GM19452 (cell line): Measurements from ENCODE around the gene PRELID2.
"Not testable (repeated sequence)": the region's sequence is repeated elsewhere in the genome, so short reads cannot be mapped to it uniquely, and the experiment has no call there.

Experiments used
- ATAC-seq: cut with Tn5 transposase; IDR thresholded peaks from one replicate; pipeline ENCODE4 v1.9.1; 2021; ENCODE audit not compliant: unreplicated experiment

The PRELID2 gene

DNA sequence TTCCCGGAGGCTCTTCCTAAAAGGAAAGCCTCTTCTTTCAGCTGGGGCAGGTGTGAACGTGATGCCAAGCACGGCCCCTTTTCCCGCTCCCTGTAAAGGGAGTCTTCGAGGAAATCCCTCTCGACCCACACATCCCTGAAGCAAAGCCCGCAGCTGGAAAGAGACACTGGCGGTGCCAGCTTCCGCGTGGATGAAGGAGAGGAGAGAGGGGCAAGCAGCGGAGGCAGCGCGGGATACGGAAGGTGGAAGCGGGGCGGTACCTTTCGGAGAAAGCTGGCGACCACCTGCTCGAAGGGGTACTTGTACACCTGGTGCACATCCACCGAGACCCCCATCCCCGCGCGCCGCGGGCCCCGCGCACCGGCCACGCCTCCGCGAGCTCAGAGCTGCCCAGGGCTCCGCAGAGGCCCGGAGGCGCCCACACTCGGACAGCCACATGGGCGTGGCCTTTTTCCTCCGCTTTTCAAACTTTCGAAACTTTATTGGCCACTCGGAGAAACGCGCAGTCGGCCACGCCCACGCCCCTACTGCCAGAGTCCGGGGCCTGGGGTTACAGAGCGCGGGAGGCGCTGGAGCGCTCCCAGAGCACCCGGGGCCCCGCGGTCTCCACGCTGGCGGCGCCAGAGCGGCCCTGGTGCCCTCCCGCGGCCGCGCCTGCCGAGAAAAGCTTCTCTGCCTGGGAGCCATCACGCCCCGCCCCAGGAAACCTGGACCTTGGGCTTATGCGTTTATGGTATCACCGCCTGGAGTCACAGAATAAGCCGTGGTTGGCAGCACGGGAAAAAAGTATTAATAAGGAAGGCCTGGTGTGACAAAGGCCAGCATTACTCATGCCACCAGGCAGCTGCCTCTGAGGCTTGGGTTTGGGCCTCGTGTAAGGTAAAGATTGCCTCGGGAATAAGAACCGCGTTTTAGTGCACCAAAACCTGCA lies at the start of gene PRELID2:
Gene PRELID2, minus strand, starts transcription at position 426 of the 931 bp plus-strand sequence. Its CDS starts 91 bp downstream, at position 335.
- ATAC-seq: peak; percentile 85

DNA sequence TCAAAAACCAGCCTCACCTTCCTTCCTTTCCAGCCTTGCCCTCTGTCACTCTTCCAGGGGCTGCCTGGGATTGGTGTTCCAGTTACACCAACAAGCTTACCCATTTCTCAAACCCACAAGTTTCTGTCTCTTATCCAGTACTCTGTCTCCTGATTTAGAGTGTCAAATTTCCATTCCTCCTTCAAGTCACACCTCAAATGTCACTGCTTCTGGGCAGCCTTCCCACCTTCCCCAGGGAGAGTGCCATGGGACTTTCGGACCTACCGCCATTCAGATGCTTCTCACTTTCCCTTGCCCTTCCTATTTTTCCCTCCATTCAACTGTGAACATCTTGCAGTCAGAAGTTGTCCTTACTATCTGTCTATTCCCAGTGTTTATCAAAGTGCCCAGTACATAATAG lies 39.6 kb upstream of the PRELID2 start:
- ATAC-seq: no peak

DNA sequence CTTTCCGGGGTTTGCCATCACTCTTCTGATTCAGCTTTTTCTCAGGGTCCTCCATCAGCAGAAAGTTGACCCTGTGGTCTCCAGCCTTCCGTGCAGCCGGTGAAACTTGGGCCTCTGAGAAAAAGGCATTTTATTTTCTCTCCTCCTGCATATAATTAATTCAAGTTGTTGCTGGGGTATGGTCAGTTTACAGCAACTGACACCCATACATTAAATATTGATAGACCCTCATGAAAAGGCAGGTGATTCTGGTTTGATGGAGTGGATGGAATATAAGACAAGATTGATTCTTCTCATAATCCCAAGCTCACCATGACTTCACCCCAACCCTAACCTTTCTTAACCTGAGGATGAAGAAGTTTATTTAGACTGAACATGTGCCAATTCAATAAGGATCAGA lies 37.8 kb upstream of the PRELID2 start, which contains the start of gene GRXCR2:
Gene GRXCR2, minus strand, starts transcription at position 101 of the 400 bp plus-strand sequence. Its CDS starts 46 bp downstream, at position 55.
- no peak for ATAC-seq

DNA sequence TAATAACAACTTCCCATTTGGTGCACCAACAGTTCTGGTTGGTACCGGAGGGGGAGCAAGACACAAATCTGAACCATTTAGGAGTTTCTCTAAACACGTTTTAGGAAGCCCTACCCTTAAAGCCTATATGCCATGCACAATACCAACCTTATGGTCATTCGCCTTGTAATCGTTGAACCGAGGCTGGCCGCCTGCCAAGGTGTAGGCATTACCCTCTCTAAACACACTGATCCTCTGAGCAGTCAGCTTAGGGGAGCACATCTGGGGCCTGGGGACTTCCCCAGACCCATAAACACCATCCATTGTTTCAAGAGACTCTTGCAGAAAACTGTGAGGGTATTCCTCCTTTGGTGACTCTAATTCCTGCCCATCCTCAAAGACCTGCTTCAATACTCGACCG lies 37.3 kb upstream of the PRELID2 start:
- ATAC-seq: no peak

DNA sequence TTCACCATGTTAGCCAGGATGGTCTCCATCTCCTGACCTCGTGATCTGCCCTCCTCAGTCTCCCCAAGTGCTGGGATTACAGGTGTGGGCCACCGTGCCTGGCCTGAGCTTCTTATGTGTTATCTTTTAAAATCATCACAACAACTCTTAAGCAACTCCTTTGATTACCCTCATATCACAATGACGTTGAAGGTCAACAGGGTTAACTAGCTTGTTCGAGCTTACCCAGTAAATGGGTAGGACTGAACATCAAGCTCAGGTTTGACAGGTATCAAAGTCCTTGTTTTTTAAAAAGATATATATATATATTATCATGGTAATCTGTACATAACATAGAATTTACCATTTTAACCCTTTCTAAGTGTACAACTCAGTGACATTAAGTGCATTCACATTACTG lies 34.6 kb upstream of the PRELID2 start:
- no peak for ATAC-seq

DNA sequence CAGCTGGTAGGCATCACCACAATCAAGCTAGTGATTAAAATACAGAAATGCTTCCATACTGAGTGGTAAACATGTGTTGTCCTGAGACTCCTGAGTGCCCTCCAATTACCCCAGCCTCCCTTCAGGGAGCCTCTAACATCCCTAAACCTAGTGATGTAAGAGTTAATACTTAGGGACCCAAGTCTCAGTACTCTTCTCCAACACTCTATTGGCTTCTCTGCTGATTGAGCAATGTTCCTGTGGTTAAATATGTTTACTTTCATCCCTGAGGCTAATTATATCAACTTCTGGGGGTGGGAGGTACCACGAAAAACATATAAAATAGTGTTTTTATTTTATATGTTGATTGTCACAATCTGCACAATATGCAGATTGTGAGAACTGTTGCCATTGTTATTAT lies 32.7 kb upstream of the PRELID2 start:
- no peak for ATAC-seq

DNA sequence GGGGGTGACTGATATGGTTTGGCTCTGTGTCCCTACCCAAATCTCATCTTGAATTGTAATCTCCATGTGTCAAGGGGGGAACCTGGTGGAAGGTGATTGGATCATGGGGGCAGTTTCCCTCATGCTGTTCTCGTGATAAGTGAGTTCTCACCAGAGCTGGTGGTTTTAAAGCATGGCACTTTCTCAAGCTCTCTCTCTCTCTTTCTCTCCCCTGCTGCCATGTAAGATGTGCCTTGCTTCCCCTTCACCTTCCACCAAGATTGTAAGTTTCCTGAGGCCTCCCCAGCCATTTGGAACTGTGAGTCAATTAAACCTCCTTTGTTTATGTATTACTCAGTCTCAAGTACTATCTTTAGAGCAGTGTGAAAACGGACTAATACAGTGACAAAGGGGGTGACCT lies 29.3 kb upstream of the PRELID2 start:
- ATAC-seq: not testable (repeated sequence)

DNA sequence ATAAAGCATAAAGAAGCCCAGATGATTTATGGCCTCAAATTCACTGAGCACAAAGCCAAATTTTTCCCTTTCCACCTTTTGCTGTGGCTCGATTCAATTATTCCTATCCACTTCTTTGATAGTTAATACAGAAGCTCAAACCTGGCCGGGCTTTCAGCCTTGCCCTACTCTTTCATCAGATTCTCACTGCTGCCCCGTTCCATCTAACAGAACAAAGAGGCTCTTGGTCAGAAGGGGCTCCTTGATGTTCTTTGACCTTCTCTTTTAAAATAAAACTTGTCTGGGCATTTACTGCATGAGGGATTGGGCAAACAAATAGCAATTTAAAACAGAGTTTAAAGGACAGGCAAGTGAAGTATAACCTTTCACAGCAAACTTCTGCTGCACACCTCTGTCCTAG lies 27.9 kb upstream of the PRELID2 start:
- no peak for ATAC-seq

DNA sequence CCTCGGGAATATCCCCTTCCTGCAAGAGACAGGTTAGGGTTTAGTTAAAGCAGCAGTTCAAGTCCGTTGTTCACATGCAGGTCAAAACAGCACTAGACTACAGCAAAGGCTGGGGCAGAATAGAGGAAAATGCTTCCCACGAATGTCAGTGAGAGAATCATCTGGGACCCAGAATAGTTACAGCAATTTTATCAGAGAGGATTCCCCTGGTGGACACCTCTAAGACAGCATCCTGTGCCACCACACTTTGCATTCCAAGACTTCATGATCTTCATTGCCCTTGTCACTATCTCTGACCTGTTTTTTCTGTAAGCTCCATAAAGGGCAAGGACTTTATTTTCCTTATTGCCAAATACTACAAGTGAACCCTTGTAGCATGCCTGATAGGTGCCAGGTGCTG lies 24.8 kb upstream of the PRELID2 start:
- ATAC-seq: no peak

DNA sequence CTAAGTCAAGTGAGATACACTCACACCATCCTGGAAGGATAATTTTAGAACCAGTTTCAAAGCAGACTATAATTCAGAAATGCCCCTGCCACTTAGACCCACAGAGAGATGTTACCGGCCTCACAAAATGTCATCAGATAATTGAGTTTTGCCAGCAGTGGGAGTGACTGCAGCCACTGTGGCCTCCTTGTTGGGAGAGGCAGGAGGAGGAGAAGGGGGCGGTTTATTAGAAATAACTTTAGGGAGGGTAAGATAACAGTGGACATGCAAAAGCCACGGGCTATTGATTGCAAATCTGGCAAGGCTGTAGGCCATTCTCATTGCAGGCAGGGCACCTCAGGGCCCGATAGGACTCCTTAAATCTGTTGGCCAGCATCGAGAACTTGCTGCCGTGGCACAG lies 24.3 kb upstream of the PRELID2 start:
- no peak for ATAC-seq

DNA sequence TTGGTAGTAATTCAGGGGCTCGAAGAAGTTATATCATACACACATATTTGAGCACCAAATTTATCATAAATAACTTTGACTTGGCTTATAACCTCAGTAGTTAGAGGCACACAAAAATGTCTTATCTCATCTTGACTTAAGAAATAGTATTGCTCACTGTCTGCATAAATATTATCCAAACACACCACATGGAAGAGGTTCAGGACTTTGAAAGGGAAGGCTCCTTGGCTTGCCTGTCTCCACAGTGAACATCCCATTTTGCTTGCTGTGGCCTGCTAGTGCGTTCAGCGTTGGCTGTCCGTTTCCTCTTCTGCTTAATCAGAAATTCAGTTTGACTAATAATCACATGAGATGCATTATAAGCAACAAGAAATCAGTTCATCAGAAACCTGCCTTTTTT lies 23.8 kb upstream of the PRELID2 start:
- ATAC-seq: no peak

DNA sequence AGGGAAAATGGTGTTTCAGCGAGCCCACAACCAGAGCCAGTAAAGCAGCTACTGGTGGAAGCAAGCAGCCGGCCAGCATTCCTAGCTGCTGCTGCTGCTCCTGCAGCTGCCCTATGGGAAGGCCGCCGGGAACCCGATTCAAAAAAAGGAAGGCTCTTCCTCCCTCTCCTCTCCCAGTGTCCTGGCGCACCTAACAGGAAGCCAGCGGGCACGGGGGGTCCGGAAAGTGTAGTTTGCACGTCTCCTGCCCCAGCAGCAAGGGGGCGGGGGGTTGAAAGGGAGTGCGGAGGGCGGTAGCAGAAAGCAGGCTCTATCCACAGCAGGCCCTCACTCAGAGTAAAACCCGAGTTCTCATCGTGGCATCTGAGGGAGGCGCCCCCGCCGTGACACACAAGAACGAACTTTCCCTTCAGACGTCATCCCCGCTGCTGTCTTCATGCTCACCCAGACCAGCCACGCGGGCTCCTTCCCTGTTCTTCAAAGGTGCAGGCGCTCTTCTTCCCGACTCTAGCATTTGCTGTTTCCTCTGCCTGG lies 21.2 kb upstream of the PRELID2 start:
- no peak for ATAC-seq

DNA sequence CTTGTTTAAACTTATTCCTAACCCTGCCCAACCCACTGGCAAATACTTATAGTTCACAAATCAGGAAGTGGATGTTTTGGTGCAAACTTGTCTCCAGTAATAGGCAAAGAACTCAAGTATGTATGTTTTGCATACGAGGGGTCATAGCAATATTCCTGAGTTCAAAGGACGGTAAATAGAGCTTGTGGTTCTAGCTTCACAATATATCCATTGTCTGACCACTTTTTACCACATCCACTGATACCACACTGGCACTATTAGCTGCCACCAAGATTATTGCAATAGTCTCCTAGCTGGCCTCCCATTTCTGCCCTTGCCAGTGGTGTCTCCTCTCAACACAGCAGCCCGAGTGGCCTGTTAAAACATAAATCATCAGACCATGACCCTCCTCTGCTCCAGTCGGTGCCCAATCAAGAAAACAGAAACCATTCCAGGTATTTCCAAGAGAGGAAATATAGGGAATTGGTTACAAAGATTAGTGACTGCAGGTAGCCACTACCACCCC lies 20.7 kb upstream of the PRELID2 start:
- ATAC-seq: no peak

DNA sequence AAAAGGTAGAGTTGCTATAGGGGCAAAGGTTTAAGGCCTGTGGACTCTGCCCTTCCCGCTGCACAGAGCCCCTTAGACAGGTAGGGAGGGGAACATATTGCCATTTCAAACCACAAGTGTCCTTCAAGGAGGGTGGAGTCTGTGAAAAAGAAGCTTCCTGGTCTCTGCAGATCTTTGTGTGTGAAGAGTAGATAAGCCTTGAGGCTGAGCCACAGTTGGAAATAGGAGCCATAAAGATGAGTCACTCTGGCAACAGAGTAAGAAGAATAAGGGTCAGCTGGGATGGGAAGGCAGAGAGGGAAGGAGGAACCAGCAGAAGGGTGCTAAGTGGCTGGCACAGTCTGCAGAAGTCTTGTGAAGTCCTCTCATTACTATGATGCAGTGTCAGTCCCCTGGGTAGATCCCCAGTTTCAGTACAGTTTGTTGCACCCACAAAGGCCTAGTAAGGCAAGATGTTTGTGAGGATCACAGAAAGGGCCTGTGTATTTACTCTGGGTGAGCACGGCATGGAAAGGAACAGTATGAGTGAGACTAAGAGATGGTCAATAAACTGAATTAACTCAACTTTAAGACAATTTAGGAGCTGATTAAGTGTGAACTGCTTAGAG lies 19.6 kb upstream of the PRELID2 start:
- no peak for ATAC-seq

DNA sequence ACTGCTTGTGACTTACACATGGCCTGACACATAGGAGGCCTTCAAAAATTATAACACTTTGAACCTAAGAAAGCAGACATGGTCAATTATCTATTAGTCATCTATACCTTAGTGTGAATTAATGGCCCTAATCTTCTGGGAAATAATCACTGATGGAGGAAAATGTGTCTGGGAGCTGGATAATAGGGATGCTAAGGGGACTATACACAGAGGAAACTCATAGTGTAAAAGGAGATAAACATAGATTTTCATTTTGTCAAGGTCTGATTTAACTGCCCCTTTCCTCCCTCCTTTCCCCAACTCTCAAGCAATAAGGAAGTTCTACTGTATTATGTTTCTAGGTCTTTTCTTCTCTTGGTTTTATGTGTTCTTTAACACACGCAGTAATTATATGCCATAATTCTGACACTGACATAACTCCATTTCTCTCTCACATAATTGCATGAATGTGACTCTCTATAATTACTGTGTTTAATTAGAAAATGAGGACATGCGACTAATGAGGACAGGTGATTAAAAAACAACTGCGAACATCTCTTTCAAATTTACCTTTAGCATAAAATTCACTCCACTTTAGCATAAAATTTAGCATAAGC lies 18.7 kb upstream of the PRELID2 start:
- ATAC-seq: no peak

DNA sequence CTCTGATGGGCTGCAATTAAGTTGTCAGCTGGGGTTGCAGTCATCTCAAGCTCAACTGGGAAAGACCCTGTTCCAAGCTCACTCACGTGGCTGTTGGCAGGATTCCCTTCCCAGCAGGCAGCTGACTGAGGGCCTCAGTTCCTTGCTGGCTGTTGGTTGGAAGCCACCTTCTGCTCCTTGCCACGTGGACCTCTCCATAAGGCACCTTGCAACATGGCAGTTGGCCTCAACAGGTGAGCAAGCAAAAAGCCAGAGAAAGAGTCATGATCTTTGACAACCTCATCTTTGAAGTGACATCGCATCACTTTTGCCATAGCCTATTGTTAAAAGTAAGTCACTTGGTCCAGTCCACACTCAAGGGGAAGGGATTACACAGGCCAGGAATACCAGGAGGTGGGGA lies 17.8 kb upstream of the PRELID2 start:
- ATAC-seq: no peak

DNA sequence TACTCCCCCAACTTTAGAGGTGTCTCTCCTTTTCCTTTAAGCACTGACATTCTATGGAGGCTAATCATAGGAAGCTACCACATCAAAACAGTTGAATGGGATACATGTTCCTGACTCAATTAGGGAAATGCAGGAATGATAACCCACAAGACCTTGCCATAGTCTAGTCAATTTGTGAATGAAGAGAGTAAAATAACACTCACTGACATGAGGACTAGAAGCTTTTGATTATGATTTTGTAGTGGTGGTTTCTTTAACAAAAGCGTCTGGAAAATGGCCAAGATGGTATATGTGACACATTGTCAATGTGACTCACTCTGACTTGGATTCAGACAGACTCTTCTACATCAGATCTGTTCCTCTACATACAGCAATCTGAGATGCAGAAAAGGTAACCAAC lies 13.7 kb upstream of the PRELID2 start:
- no peak for ATAC-seq

DNA sequence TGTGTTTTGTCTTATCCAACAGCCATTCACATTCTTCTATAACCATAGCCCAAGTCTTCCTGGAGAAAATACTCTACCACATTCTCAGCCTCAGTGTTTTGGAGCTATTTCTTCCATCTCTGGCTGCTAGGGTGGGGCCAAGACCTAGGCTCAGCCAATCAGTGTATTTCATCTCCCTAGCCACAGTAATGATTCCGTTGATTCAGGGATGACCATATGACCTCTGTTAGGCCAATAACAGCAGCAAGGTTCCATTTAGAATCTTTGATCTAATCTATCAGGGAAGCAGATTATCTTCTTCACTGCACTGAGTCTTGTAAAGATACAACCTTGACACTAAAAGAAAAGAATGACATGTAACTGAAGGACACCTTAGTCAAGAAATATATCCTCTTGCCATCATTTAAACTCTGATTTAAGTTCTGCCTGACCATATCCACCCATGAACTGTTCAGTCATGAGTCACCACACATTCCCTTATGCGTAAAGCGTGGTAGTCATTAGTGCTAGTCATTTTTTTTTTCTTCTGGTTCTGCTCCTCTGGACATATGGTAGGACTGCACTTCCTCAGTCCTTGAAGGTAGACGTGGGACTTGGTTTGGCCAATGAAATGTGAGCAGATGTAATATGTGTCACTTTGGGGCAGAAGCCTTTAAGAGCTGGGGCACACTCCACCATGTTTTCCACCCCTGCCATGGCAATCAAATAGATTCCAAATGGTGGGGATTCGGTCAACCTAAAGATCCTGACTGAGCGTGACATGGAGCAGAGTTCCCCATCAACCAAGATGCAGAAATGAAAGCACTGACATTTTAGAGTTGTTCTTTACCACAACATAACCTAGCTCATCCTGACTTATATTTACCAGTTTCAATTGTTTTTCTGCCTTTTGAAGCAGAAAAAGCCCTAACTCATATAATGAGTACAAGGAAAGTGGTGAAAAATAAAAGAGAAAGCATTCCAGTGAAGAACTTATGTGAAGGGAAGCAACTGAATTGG lies 12.7 kb upstream of the PRELID2 start:
- no peak for ATAC-seq

DNA sequence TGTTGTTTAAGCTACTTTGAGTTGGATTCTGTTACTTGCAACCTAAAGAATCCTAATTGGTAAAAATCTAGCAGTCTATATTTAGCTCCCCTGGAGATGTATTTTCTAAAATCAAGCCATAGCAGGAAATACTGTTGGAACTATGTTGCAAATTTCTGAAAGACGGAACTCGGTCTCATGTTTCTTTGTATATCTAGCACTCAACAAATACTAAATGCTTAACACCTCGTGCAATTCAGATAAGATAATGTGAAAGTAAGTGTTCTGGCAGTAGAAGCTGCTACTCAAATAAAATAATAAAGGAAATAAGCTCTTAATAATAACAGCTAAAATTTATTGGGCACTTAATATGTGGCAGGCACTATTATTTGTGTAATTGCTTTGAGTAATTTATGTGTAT lies 10.9 kb upstream of the PRELID2 start:
- no peak for ATAC-seq

DNA sequence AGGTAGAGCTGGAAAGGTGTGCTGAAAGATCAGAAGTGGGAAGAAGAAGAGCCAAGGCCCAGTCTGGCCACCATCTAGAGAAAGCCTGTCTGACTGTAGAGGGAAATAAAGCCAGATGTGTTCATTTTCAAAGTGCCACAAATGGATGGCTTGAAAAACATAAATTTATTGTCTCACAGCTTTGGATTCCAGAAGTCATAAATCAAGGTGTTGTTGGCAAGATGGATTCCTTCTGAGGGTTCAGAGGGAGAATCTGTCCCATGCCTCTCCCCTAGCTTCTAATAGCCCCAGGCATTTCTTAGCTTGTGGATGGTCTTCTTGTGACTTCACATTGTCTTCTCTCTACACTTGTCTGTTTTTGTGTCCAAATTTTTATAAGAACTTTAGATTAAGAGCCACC lies 6.2 kb upstream of the PRELID2 start:
- ATAC-seq: no peak
